Measurements from ENCODE around the gene MED12L.

DNA sequence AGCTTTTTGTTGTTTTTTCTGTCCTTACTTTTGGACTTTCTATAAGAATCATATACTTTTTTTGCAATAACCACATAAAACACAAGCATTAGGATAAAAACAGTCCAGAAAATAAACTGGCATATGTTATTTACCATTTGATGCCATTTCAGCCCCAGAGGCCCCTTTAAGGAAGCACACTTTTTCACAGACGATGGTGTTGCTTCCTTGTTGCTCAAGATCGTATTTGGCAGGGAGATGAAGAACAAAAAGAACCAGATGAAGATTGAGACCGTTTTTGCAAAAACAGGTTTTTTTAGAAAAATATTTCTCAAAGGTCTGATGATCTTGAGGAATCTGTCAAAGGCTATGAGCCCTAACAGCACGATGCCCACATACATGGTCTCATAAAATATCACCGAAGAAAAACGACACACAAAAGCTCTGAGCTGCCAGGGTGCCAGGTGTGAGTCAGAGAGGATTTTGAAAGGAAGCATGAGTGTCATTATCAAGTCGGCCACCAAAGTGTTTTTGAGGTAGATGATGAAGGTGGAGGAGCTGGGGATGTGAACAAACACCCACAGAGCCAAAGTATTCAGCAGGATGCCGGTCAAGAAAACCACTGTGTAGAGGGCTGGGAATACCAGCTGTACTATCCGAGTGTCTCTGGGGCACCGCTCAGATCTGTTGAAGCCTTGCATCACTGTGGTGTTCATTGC, 243.0 kb downstream of the MED12L start:
- TF ChIP-seq, protein P1, sequence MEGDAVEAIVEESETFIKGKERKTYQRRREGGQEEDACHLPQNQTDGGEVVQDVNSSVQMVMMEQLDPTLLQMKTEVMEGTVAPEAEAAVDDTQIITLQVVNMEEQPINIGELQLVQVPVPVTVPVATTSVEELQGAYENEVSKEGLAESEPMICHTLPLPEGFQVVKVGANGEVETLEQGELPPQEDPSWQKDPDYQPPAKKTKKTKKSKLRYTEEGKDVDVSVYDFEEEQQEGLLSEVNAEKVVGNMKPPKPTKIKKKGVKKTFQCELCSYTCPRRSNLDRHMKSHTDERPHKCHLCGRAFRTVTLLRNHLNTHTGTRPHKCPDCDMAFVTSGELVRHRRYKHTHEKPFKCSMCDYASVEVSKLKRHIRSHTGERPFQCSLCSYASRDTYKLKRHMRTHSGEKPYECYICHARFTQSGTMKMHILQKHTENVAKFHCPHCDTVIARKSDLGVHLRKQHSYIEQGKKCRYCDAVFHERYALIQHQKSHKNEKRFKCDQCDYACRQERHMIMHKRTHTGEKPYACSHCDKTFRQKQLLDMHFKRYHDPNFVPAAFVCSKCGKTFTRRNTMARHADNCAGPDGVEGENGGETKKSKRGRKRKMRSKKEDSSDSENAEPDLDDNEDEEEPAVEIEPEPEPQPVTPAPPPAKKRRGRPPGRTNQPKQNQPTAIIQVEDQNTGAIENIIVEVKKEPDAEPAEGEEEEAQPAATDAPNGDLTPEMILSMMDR (IDR thresholded peaks at IDR 0.05): no peak
- TF ChIP-seq POLR2A (IDR thresholded peaks at IDR 0.05): no peak
